Stomach smooth muscle (tissue), 2 donors: Measurements from ENCODE around the gene ZNF516.

Source experiments
- H3K27ac ChIP-seq: one replicate; pipeline ENCODE4 v1.7.0; 2013; ENCODE audit warnings: mild to moderate bottlenecking, low read length, inconsistent platforms
- H3K27me3 ChIP-seq, 2 donors: one replicate each; pipeline ENCODE4 v1.7.0; 2013; ENCODE audit warnings: low read length in 2 of 2; ENCODE audit not compliant: insufficient read depth in 2 of 2, control insufficient read depth in 1 of 2
- H3K36me3 ChIP-seq, 2 donors: one replicate each; pipeline ENCODE4 v1.7.0; 2013; ENCODE audit warnings: low read length in 2 of 2; ENCODE audit not compliant: control insufficient read depth in 2 of 2, insufficient read depth in 2 of 2
- H3K4me1 ChIP-seq: one replicate; pipeline ENCODE4 v1.7.0; 2013; ENCODE audit warnings: low read length; ENCODE audit not compliant: control insufficient read depth, insufficient read depth
- H3K4me3 ChIP-seq, 2 donors: one replicate each; pipeline ENCODE4 v1.7.0; 2013; ENCODE audit warnings: low read length in 2 of 2
- H3K9ac ChIP-seq, 2 donors: one replicate each; pipeline ENCODE4 v1.7.0; 2013; ENCODE audit warnings: low read length in 2 of 2, mild to moderate bottlenecking in 1 of 2
- H3K9me3 ChIP-seq, 2 donors: one replicate each; pipeline ENCODE4 v1.7.0; 2013; ENCODE audit warnings: low read length in 2 of 2; ENCODE audit not compliant: control insufficient read depth in 2 of 2
- donor health status: healthy.
- donor health status: Pancreatic carcinoma.

Gene ZNF516

DNA sequence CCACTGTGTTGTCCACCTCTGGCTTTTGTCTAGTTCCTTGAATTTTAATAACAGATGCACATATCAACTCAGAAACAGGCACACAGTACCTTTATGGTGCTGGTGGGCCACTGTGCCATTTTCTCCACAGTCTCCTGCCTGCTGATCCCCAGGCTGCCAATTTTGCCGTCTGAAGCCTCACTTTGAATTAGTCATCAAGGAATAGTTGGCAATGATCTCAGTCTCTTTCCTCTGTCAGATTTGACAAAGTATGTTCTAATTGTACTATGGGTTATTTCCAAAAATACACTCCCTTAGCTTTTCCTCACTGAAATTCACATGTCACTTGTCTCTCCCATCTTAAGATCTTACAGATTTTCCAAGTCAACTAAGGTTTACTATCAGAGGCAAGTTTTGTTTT, 140.7 kb downstream of the ZNF516 start:
- Histone ChIP-seq H3K9me3 (no peaks in the 10 kb centered on the region), H3K9ac (no peak overlapping the region), H3K4me1 (peaks cover 14% of the 10 kb centered on the region), H3K4me3 (no peak overlapping the region), H3K27me3 (no peaks in the 10 kb centered on the region), H3K27ac (no peak overlapping the region), H3K36me3 (peaks cover 8 to 14% of the 10 kb centered on the region in 2 donors)

DNA sequence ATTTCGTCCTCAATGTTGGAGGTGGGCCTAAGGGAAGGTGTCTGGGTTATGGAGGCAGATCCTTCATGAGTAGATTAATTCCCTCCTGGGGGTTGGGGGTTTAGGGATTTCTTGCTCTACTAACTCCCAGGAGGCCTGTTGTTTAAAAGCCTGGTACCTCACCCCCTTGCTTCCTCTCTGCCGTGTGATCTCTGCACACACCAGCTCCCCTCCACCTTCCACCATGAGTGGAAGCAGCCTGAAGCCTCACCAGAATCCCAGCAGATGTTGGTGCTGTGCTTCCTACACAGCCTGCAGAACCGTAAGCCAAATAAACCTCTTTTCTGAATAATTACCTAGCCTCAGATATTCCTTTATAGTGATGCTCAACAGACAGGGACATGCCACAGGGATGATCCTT, 141.5 kb downstream of the ZNF516 start:
- Histone ChIP-seq H3K27ac (no peak overlapping the region), H3K4me3 (no peak overlapping the region), H3K9ac (no peak overlapping the region), H3K27me3 (no peaks in the 10 kb centered on the region), H3K9me3 (no peaks in the 10 kb centered on the region), H3K36me3 (peaks cover 5 to 12% of the 10 kb centered on the region in 2 donors), H3K4me1 (peaks cover 20% of the 10 kb centered on the region)

- Histone ChIP-seq H3K4me3 (no peak overlapping the region), H3K9ac (no peak overlapping the region), H3K4me1 (peaks cover 22% of the 10 kb centered on the region), H3K9me3 (no peaks in the 10 kb centered on the region), H3K27me3 (no peaks in the 10 kb centered on the region), H3K27ac (no peak overlapping the region), H3K36me3 (peaks cover 5 to 12% of the 10 kb centered on the region in 2 donors)
Observed at GRCh38 chr18:76353046-76353445, 142.0 kb downstream of the ZNF516 start.

GRCh38 chr18:76351961-76352581, 143.0 kb downstream of the ZNF516 start:
- Histone ChIP-seq H3K4me3 (peak overlapping the region; percentile 58 to 73), H3K27ac (no peak overlapping the region), H3K9ac (peak overlapping the region; percentile 24 to 60), H3K9me3 (no peaks in the 10 kb centered on the region), H3K36me3 (peaks cover 5 to 10% of the 10 kb centered on the region in 2 donors), H3K4me1 (peaks cover 22% of the 10 kb centered on the region), H3K27me3 (no peaks in the 10 kb centered on the region)

- H3K27me3 ChIP-seq, result no peaks in the 10 kb centered on the region
- no peak overlapping the region for H3K9ac ChIP-seq
- H3K27ac ChIP-seq, result no peak overlapping the region
Observed at GRCh38 chr18:76350134-76351025, 144.7 kb downstream of the ZNF516 start.

GRCh38 chr18:76349067-76349715, 145.9 kb downstream of the ZNF516 start:
- Histone ChIP-seq H3K27me3 (no peaks in the 10 kb centered on the region), H3K27ac (no peak overlapping the region), H3K9ac (no peak overlapping the region), H3K36me3 (no peaks in the 10 kb centered on the region), H3K4me3 (peak overlapping the region in 1 of 2 donors; percentile 59), H3K4me1 (peaks cover 20% of the 10 kb centered on the region), H3K9me3 (no peaks in the 10 kb centered on the region)

More at GRCh38 chr18:76350134-76351025, 144.7 kb downstream of the ZNF516 start:
- Histone ChIP-seq H3K9me3 (no peaks in the 10 kb centered on the region), H3K36me3 (no peaks in the 10 kb centered on the region), H3K4me3 (no peak overlapping the region), H3K4me1 (peaks cover 22% of the 10 kb centered on the region)

DNA sequence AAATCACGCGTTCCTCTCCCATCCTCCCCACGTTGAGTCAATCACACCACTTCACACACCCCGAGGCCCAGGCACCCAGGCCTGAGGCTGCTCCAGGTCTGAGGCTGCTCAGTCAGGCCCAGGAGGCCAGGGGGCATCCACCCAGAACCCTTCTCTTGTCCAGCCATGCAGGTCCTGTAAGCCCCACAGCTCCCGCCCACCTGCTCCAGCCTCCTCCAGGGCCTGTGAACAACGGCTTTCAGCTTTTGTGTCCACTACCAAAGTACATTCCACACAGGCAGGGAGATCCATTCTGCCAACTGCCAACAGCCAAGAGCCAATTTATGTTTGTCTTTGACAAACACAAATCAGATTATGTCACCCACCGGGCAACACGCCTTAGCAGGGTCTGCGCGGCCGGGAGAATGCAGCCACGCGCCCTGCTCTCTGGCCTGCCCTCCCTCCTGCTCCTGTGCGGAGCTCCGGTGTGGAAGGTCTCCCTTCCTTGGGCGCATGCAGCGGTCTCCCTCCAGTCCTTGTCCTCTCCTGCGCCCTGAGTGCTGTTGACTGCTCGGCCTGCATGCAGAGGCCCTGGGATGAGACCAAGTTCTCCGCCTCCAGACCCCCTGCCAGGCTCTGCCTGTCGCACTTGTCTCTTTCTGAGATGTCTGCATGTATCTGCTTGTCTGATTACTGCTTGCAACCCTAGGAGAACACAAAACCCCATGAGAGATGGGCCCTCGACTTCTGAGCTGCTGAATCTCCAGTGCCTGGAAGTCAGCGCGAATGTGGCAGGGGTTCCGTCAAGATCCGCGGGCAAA, 146.6 kb downstream of the ZNF516 start:
- Histone ChIP-seq H3K36me3 (no peaks in the 10 kb centered on the region), H3K9ac (no peak overlapping the region), H3K4me3 (peak overlapping the region in 1 of 2 donors; percentile 59), H3K9me3 (no peaks in the 10 kb centered on the region), H3K27me3 (no peaks in the 10 kb centered on the region), H3K27ac (no peak overlapping the region), H3K4me1 (peaks cover 19% of the 10 kb centered on the region)

- H3K27ac ChIP-seq, result no peak overlapping the region
- no peaks in the 10 kb centered on the region for H3K9me3 ChIP-seq
- no peaks in the 10 kb centered on the region for H3K36me3 ChIP-seq
- H3K27me3 ChIP-seq, result no peaks in the 10 kb centered on the region
- no peak overlapping the region for H3K9ac ChIP-seq
- H3K4me3 ChIP-seq, result no peak overlapping the region
- peaks cover 16% of the 10 kb centered on the region for H3K4me1 ChIP-seq
Observed at GRCh38 chr18:76347341-76347740, 147.7 kb downstream of the ZNF516 start.

GRCh38 chr18:76346490-76347130, 148.4 kb downstream of the ZNF516 start:
- Histone ChIP-seq H3K9ac (no peak overlapping the region), H3K27ac (no peak overlapping the region), H3K4me3 (no peak overlapping the region), H3K9me3 (no peaks in the 10 kb centered on the region), H3K36me3 (no peaks in the 10 kb centered on the region), H3K27me3 (no peaks in the 10 kb centered on the region), H3K4me1 (peaks cover 10% of the 10 kb centered on the region)

- Histone ChIP-seq H3K36me3 (no peaks in the 10 kb centered on the region), H3K4me3 (no peak overlapping the region), H3K9ac (no peak overlapping the region), H3K9me3 (peaks cover under 1% of the 10 kb centered on the region in 2 donors), H3K27me3 (no peaks in the 10 kb centered on the region), H3K27ac (no peak overlapping the region), H3K4me1 (peaks cover 9% of the 10 kb centered on the region)
Observed at GRCh38 chr18:76345901-76346300, 149.1 kb downstream of the ZNF516 start.
